Smooth muscle cell (in vitro differentiated cells): ENCODE results near the gene ABCC6. TPM values are rescaled to one million over a fixed set of nuclear protein-coding genes. Genes with fewer than 3 reads are reported as not detected.
"Not testable (repeated sequence)": the region's sequence is repeated elsewhere in the genome, so short reads cannot be mapped to it uniquely, and the experiment has no call there.

Source experiments
- DNase-seq: peaks from one replicate; lab custom pipeline; 2025; ENCODE audit not compliant: unreplicated experiment; lab: John Stamatoyannopoulos, UW
- H2AFZ ChIP-seq: fragments of 200-600 bp; sonication (generic); 2 replicates; pipeline ENCODE4 v1.6.0; 2016; ENCODE audit warnings: antibody characterized with exemption, low read depth, mild to moderate bottlenecking
- H3F3A ChIP-seq: fragments of 200-600 bp; sonication (generic); 2 replicates; pipeline ENCODE4 v1.6.0; 2017; ENCODE audit warnings: antibody characterized with exemption, low read depth
- H3K27ac ChIP-seq: fragments of 200-600 bp; sonication (generic); 2 replicates; pipeline ENCODE4 v1.5.1; 2016; ENCODE audit warnings: low read depth, mild to moderate bottlenecking
- H3K27me3 ChIP-seq: fragments of 200-600 bp; sonication (generic); 2 replicates; pipeline ENCODE4 v1.6.1; 2016; ENCODE audit warnings: low read depth, mild to moderate bottlenecking
- H3K36me3 ChIP-seq: fragments of 200-600 bp; sonication (generic); 2 replicates; pipeline ENCODE4 v1.5.1; 2016; ENCODE audit warnings: low read depth
- H3K4me1 ChIP-seq: fragments of 200-600 bp; sonication (generic); 2 replicates; pipeline ENCODE4 v1.5.1; 2016; ENCODE audit warnings: low read depth
- H3K4me2 ChIP-seq: fragments of 200-600 bp; sonication (generic); 2 replicates; pipeline ENCODE4 v1.6.0; 2016; ENCODE audit warnings: mild to moderate bottlenecking
- H3K4me3 ChIP-seq: fragments of 200-600 bp; sonication (generic); 2 replicates; pipeline ENCODE4 v1.5.1; 2016; ENCODE audit warnings: mild to moderate bottlenecking
- H3K79me2 ChIP-seq: fragments of 200-600 bp; sonication (generic); 2 replicates; pipeline ENCODE4 v1.6.0; 2016; ENCODE audit warnings: low read depth, mild to moderate bottlenecking
- H3K9ac ChIP-seq: fragments of 200-600 bp; sonication (generic); 2 replicates; pipeline ENCODE4 v1.6.0; 2016; ENCODE audit warnings: low read depth
- H3K9me3 ChIP-seq: fragments of 200-600 bp; sonication (generic); replicated peaks from 2 replicates; pipeline ENCODE4 v1.5.1; 2016; ENCODE audit warnings: low read depth
- H4K20me1 ChIP-seq: fragments of 200-600 bp; sonication (generic); 2 replicates; pipeline ENCODE4 v1.6.0; 2016; ENCODE audit warnings: low read depth
- CTCF ChIP-seq: fragments of 200-600 bp; sonication (generic); IDR thresholded peaks from 2 replicates; pipeline ENCODE4 v1.5.1; 2017; ENCODE audit warnings: borderline replicate concordance, mild to moderate bottlenecking, antibody characterized with exemption; ENCODE audit not compliant: insufficient read depth, poor library complexity, severe bottlenecking
- WGBS: methylation state at CpG from one replicate; pipeline ENCODE4 v1.1.7; 2016; ENCODE audit warnings: low lambda C conversion rate; 5-methylcytosine and 5-hydroxymethylcytosine counted together
- polyA plus RNA-seq: library from polyadenylated mRNA; unstranded; fragments of >200 nt; fragmentation: Nextera tagmentation; extraction: Ambion mirVana; gene quantifications from 2 replicates; pipeline ENCODE4 v1.2.1, GENCODE V29; 2016
- total RNA-seq: library from RNA; depleted of rRNA; stranded (reverse); fragments of >200 nt; gene quantifications from 2 replicates; pipeline ENCODE4 v1.2.3, GENCODE V29; 2014

Gene ABCC6
- total and polyA plus RNA-seq, 2 experiments from 2014 or later: 0.94 to 1.9 TPM

GRCh38 chr16:16157166-16157565 lies 66.1 kb downstream of the ABCC6 start:
- no peak for DNase-seq
- Histone ChIP-seq H3K79me2 (no peaks in the 10 kb centered on the region), H3K27ac (no peak overlapping the region), H3F3A (no peaks in the 10 kb centered on the region), H3K4me1 (no peaks in the 10 kb centered on the region), H3K27me3 (no peaks in the 10 kb centered on the region), H2AFZ (no peak overlapping the region), H3K4me3 (no peak overlapping the region), H3K9ac (no peak overlapping the region), H3K36me3 (no peaks in the 10 kb centered on the region), H3K9me3 (no peaks in the 10 kb centered on the region), H3K4me2 (no peak overlapping the region), H4K20me1 (no peaks in the 10 kb centered on the region)
- 88% methylated on average over 1 of the region's 1 CpG for WGBS
- no peak for TF ChIP-seq CTCF

DNA sequence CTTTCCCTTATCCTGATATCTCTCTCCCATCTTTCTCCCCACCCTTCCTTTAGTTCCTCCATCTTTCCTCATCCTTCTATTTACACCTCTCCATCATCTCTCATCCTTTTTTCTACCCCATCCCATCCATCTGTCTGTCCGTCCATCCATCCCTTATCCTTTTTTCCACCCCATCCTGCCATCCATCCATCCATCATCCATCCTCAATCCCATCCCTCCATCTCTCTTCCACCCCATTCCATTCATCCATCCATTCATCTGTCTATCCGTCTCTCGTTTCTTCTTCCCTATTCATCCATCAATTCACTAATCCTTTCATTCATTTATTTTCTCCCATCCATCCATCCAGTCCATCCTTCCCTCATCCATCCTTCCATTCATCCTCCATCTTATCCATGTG lies 68.1 kb downstream of the ABCC6 start:
- Histone ChIP-seq H2AFZ (no peak overlapping the region), H3K4me3 (no peak overlapping the region), H3K27ac (no peak overlapping the region), H3K4me1 (no peaks in the 10 kb centered on the region), H3K9me3 (no peaks in the 10 kb centered on the region), H3K79me2 (no peaks in the 10 kb centered on the region), H3K36me3 (no peaks in the 10 kb centered on the region), H3K4me2 (no peak overlapping the region), H4K20me1 (no peaks in the 10 kb centered on the region), H3K27me3 (no peaks in the 10 kb centered on the region), H3F3A (no peaks in the 10 kb centered on the region), H3K9ac (no peak overlapping the region)
- TF ChIP-seq CTCF: no peak
- no peak for DNase-seq
- 96% methylated on average over 3 of the region's 3 CpGs for WGBS

GRCh38 chr16:16154281-16154951 lies 68.9 kb downstream of the ABCC6 start:
- Histone ChIP-seq H3K27me3 (no peaks in the 10 kb centered on the region), H3K4me2 (no peak overlapping the region), H3K79me2 (no peaks in the 10 kb centered on the region), H4K20me1 (no peaks in the 10 kb centered on the region), H3K9ac (no peak overlapping the region), H3F3A (no peaks in the 10 kb centered on the region), H3K27ac (no peak overlapping the region), H3K4me3 (no peak overlapping the region), H3K4me1 (no peaks in the 10 kb centered on the region), H3K36me3 (no peaks in the 10 kb centered on the region), H2AFZ (no peak overlapping the region), H3K9me3 (no peaks in the 10 kb centered on the region)
- DNase-seq: no peak
- 86% methylated on average over 16 of the region's 18 CpGs for WGBS
- TF ChIP-seq CTCF: no peak

DNA sequence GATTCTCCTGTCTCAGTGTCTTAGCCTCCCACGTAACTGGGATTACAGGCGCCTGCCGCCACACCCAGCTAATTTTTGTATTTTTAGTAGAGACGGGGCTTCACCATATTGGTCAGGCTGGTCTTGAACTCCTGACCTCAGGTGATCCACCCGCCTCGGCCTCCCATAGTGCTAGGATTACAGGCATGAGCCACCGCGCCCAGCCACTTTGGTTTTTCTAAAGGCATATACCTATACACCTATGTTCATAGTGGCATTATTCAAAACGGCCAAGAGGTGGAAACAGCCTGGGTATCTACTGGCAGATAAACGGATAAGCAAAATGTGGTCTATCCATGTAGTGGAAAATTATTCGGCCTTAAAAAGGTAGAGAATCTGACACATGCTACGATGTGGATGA lies 70.3 kb downstream of the ABCC6 start:
- H3K27me3 ChIP-seq, H3K4me2 ChIP-seq, H3K27ac ChIP-seq, H4K20me1 ChIP-seq, H3K9me3 ChIP-seq, H3K4me3 ChIP-seq, H3K9ac ChIP-seq, H3K4me1 ChIP-seq, H3K79me2 ChIP-seq, H3K36me3 ChIP-seq, H2AFZ ChIP-seq, DNase-seq, H3F3A ChIP-seq: not testable (repeated sequence)
- WGBS: 97% methylated on average over 12 of the region's 12 CpGs
